SK-N-SH (cell line): Measurements from ENCODE around the gene ACBD7. TPM values are rescaled to one million over a fixed set of nuclear protein-coding genes. Genes with fewer than 3 reads are reported as not detected.

ENCODE experiments used
- CTCF ChIA-PET: fragments of 300-600, 350-600 bp; formaldehyde crosslinking; extraction: SDS; loops from one replicate; lab custom pipeline; 2021; lab: Yijun Ruan, JAX
- POLR2A ChIA-PET: fragments of 350-600 bp; sonication (Branson Sonifier 250); formaldehyde crosslinking; extraction: SDS; loops from one replicate; lab custom pipeline; 2020; ENCODE audit warnings: antibody characterized with exemption, inconsistent platforms; lab: Yijun Ruan, JAX
- DNase-seq: peaks from one replicate; pipeline ENCODE4 v3.0.0; 2012
- H2AFZ ChIP-seq: fragments of 200-600 bp; sonication (generic); 2 replicates; pipeline ENCODE4 v1.8.1; 2016; ENCODE audit warnings: antibody characterized with exemption, mild to moderate bottlenecking, low read depth
- H3F3A ChIP-seq: fragments of 200-600 bp; sonication (generic); replicated peaks from 2 replicates; pipeline ENCODE3; 2016; ENCODE audit warnings: antibody characterized with exemption, mild to moderate bottlenecking; ENCODE audit not compliant: insufficient read depth
- H3K27ac ChIP-seq, 2 experiments: fragments of 200-500 bp in 1 of 2; fragments of 200-600 bp in 1 of 2; sonication (Bioruptor generic) in 1 of 2; sonication (generic), shearing (Covaris generic) in 1 of 2; 2 replicates each; pipeline versions ENCODE4 v1.5.1 to v1.6.1; 2014 to 2016; ENCODE audit warnings: low read depth in 2 of 2, inconsistent platforms in 1 of 2, low read length in 1 of 2, mild to moderate bottlenecking in 1 of 2, mixed read lengths in 1 of 2
- H3K27me3 ChIP-seq: fragments of 200-600 bp; sonication (generic), shearing (Covaris generic); 2 replicates; pipeline ENCODE4 v1.6.1; 2016; ENCODE audit warnings: mixed run types; ENCODE audit not compliant: insufficient read depth
- H3K36me3 ChIP-seq, 2 experiments: fragments of 200-500 bp in 1 of 2; fragments of 200-600 bp in 1 of 2; sonication (Bioruptor generic) in 1 of 2; sonication (generic) in 1 of 2; replicated peaks in 1 of 2; 2 replicates each; pipeline versions ENCODE3 to v1.5.1; 2014 to 2016; ENCODE audit warnings: low read length in 1 of 2, mild to moderate bottlenecking in 1 of 2; ENCODE audit not compliant: insufficient read depth in 2 of 2, control insufficient read depth in 1 of 2
- H3K4me1 ChIP-seq, 2 experiments: fragments of 200-500 bp in 1 of 2; fragments of 200-600 bp in 1 of 2; sonication (Bioruptor generic) in 1 of 2; sonication (generic), shearing (Covaris generic) in 1 of 2; 2 replicates each; pipeline versions ENCODE4 v1.5.1 to v1.6.1; 2014 to 2016; ENCODE audit warnings: low read depth in 1 of 2, low read length in 1 of 2, mixed run types in 1 of 2; ENCODE audit not compliant: insufficient read depth in 2 of 2, control insufficient read depth in 1 of 2
- H3K4me2 ChIP-seq: fragments of 200-600 bp; sonication (generic), shearing (Covaris generic); 2 replicates; pipeline ENCODE4 v1.6.1; 2017; ENCODE audit warnings: mixed run types
- H3K4me3 ChIP-seq, 2 experiments: fragments of 200-500 bp in 1 of 2; fragments of 200-600 bp in 1 of 2; sonication (Bioruptor generic) in 1 of 2; sonication (generic), shearing (Covaris generic) in 1 of 2; 2 replicates each; pipeline versions ENCODE4 v1.5.1 to v1.8.1; 2014 to 2016; ENCODE audit warnings: low read depth in 2 of 2, inconsistent platforms in 1 of 2, low read length in 1 of 2, mild to moderate bottlenecking in 1 of 2, mixed read lengths in 1 of 2, moderate library complexity in 1 of 2
- H3K79me2 ChIP-seq: fragments of 200-600 bp; sonication (generic); 2 replicates; pipeline ENCODE4 v1.8.1; 2017; ENCODE audit warnings: mild to moderate bottlenecking; ENCODE audit not compliant: insufficient read depth
- H3K9ac ChIP-seq: fragments of 200-600 bp; sonication (generic); 2 replicates; pipeline ENCODE4 v1.6.1; 2017; ENCODE audit warnings: mixed run types
- H3K9me2 ChIP-seq: fragments of 200-600 bp; sonication (generic); 2 replicates; pipeline ENCODE4 v1.6.1; 2017; ENCODE audit warnings: mixed run types
- H3K9me3 ChIP-seq: fragments of 200-600 bp; sonication (generic); 2 replicates; pipeline ENCODE4 v1.6.1; 2017; ENCODE audit warnings: mixed run types, mild to moderate bottlenecking, moderate library complexity
- H4K20me1 ChIP-seq: fragments of 200-600 bp; sonication (generic); 2 replicates; pipeline ENCODE4 v1.6.1; 2017; ENCODE audit warnings: mild to moderate bottlenecking, mixed run types; ENCODE audit not compliant: insufficient read depth
- EZH2phosphoT487 ChIP-seq: fragments of 200-600 bp; sonication (generic); IDR thresholded peaks from 2 replicates; pipeline ENCODE4 v1.6.1; 2017; ENCODE audit warnings: low read depth, mixed run types, mild to moderate bottlenecking, antibody characterized with exemption, moderate library complexity, borderline replicate concordance
- GATA2 ChIP-seq: sonication (generic); formaldehyde crosslinking; IDR thresholded peaks from 2 replicates; pipeline ENCODE4 v1.5.0; 2020; ENCODE audit warnings: mild to moderate bottlenecking, missing genetic modification reagents
- MXI1 ChIP-seq: IDR thresholded peaks from 2 replicates; pipeline ENCODE4 v1.6.1; 2012; ENCODE audit warnings: mild to moderate bottlenecking, low read depth, low read length, improper control_type of control experiment
- NFIC ChIP-seq: IDR thresholded peaks from 2 replicates; pipeline ENCODE4 v1.4.0; 2012; ENCODE audit warnings: borderline replicate concordance
- RCOR1 ChIP-seq: fragments of 150-350 bp; IDR thresholded peaks from 2 replicates; pipeline ENCODE4 v1.6.1; 2017; ENCODE audit warnings: antibody characterized with exemption, low read length
- RFX5 ChIP-seq: IDR thresholded peaks from 2 replicates; pipeline ENCODE4 v1.6.1; 2012; ENCODE audit warnings: mild to moderate bottlenecking, improper control_type of control experiment, low read length
- RXRA ChIP-seq: IDR thresholded peaks from 2 replicates; pipeline ENCODE4 v1.4.0; 2012; ENCODE audit warnings: low read depth, mild to moderate bottlenecking, borderline replicate concordance
- TEAD4 ChIP-seq: IDR thresholded peaks from 2 replicates; pipeline ENCODE4 v1.4.0; 2012; ENCODE audit warnings: mild to moderate bottlenecking, borderline replicate concordance; ENCODE audit not compliant: insufficient read depth
- YY1 ChIP-seq: IDR thresholded peaks from 2 replicates; pipeline ENCODE4 v1.4.0; 2012; ENCODE audit warnings: low read depth, mild to moderate bottlenecking
- WGBS: methylation state at CpG from one replicate; pipeline ENCODE4 v1.1.6; 2017; ENCODE audit warnings: low lambda C conversion rate; 5-methylcytosine and 5-hydroxymethylcytosine counted together
- polyA plus RNA-seq, 3 experiments: library from polyadenylated mRNA; depleted of rRNA; stranded (reverse); fragments of >200 nt; gene quantifications; 2 replicates each; pipeline ENCODE4 v1.2.3, GENCODE V29; 2012
- TF ChIP-seq, protein P1 (sequence below): fragments of 150-350 bp; IDR thresholded peaks from 2 replicates; pipeline ENCODE4 v1.6.1; 2016; ENCODE audit warnings: mild to moderate bottlenecking, low read depth, low read length
- TF ChIP-seq, protein P2 (sequence below): IDR thresholded peaks from 2 replicates; pipeline ENCODE4 v1.6.1; 2012; ENCODE audit warnings: mild to moderate bottlenecking, low read depth, low read length, moderate library complexity
- TF ChIP-seq, protein P3 (sequence below): IDR thresholded peaks from 2 replicates; pipeline ENCODE4; 2012
- TF ChIP-seq, protein P4 (sequence below): IDR thresholded peaks from 2 replicates; pipeline ENCODE4 v1.4.0; 2012; ENCODE audit warnings: low read depth
- TF ChIP-seq, protein P5 (sequence below): fragments of 200-600 bp; sonication (generic); IDR thresholded peaks from 2 replicates; pipeline ENCODE4 v1.6.1; 2017; ENCODE audit warnings: antibody characterized with exemption, mild to moderate bottlenecking, moderate library complexity

ACBD7 gene
- polyA plus RNA-seq, 1 of the 3 experiments (the other 2 are of a cell fraction) = 0.92 TPM

DNA sequence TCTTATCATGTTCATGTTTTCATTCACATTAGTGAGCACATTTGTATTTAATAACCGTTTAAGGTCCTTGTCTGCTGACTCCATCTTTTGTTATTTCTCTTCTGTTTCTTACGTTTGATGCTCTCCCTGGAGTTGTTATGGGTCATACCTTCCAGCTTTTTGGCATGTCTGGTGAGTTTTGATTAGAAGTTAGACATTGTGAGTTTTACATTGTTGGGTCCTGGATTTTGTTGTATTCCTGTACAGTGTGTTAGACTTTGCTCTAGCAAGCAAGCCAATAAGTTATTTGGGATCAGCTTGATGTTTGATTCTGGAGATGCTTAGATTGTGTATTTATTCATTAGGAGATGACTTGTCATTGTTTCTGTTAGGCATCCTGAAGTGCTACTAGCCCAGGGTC lies 27.9 kb downstream of the ACBD7 start:
- Histone ChIP-seq H3K27me3 (no peaks in the 10 kb centered on the region), H4K20me1 (no peaks in the 10 kb centered on the region), H3K4me1 (no peaks in the 10 kb centered on the region), H3F3A (no peaks in the 10 kb centered on the region), H3K4me2 (no peak overlapping the region), H3K79me2 (no peaks in the 10 kb centered on the region), H3K36me3 (no peaks in the 10 kb centered on the region), H2AFZ (no peak overlapping the region), H3K4me3 (no peak overlapping the region), H3K27ac (no peak overlapping the region), H3K9me2 (no peaks in the 10 kb centered on the region), H3K9ac (no peak overlapping the region), H3K9me3 (no peaks in the 10 kb centered on the region)
- no peak for DNase-seq
- POLR2A ChIA-PET = no interaction called here
- CTCF ChIA-PET = no interaction called here
- TF ChIP-seq RXRA = no peak
- WGBS = 6% methylated on average over 2 of the region's 2 CpGs

DNA sequence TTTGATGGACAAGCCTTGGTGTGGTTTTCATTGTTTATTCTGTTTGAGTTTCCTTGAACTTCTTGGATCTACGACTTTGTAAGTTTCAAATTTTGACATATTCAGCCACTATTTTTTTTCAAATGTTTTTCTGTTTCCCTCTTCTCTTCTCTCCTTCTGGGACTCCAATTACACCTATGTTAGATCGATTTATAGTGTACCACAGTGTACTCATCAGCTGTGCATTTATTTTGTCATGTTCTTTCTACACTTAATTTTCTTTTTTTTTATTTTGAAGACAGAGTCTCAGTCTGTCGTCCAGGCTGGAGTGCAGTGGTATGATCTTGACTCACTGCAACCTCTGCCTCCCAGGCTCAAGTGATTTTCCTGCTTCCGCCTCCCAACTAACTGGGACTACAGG lies 28.7 kb downstream of the ACBD7 start:
- no peak overlapping the region for H2AFZ ChIP-seq
- no peak for DNase-seq
- no peak overlapping the region for H3K9ac ChIP-seq
- TF ChIP-seq, protein P1, sequence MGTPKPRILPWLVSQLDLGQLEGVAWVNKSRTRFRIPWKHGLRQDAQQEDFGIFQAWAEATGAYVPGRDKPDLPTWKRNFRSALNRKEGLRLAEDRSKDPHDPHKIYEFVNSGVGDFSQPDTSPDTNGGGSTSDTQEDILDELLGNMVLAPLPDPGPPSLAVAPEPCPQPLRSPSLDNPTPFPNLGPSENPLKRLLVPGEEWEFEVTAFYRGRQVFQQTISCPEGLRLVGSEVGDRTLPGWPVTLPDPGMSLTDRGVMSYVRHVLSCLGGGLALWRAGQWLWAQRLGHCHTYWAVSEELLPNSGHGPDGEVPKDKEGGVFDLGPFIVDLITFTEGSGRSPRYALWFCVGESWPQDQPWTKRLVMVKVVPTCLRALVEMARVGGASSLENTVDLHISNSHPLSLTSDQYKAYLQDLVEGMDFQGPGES = no peak
- TF ChIP-seq, all 33 proteins: peak for 0
- no peak overlapping the region for H3K4me2 ChIP-seq
- no peaks in the 10 kb centered on the region for H3K4me1 ChIP-seq
- POLR2A ChIA-PET = no interaction called here
- no peaks in the 10 kb centered on the region for H3K27me3 ChIP-seq
- CTCF ChIA-PET = no interaction called here
- no peaks in the 10 kb centered on the region for H3K79me2 ChIP-seq
- WGBS = 16% methylated on average over 4 of the region's 4 CpGs
- H3K4me3 ChIP-seq = no peak overlapping the region
- no peaks in the 10 kb centered on the region for H4K20me1 ChIP-seq
- H3K27ac ChIP-seq = no peak overlapping the region
- 0 out of 2 replicates have a peak, but pooled peaks cover 1% of the 10 kb centered on the region for H3K9me3 ChIP-seq
- H3F3A ChIP-seq = no peaks in the 10 kb centered on the region
- no peaks in the 10 kb centered on the region for H3K36me3 ChIP-seq
- no peaks in the 10 kb centered on the region for H3K9me2 ChIP-seq

DNA sequence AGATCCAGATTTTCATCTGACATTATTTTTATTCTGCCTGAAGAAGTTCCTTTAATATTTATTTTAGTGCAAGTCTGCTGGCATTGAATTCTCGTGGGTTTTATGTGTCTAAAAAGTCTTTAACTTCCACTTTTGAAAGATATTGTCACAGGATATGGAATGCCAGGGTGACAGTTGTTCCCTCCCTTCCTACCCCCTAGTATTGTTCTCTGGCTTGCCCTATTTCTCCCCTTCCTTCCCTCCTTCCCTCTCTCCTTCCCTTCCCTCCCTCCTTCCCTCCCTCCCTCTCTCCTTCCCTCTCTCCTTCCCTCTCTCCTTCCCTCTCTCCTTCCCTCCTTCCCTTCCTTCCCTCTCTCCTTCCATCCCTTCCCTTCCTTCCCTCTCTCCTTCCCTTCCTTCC lies 29.9 kb downstream of the ACBD7 start:
- Histone ChIP-seq H4K20me1 (no peaks in the 10 kb centered on the region), H3K4me3 (no peak overlapping the region), H3K79me2 (no peaks in the 10 kb centered on the region), H2AFZ (no peak overlapping the region), H3K9me2 (no peaks in the 10 kb centered on the region), H3K9me3 (0 out of 2 replicates have a peak, but pooled peaks cover 3% of the 10 kb centered on the region), H3K36me3 (no peaks in the 10 kb centered on the region), H3F3A (no peaks in the 10 kb centered on the region), H3K4me1 (no peaks in the 10 kb centered on the region), H3K4me2 (no peak overlapping the region), H3K27ac (no peak overlapping the region), H3K9ac (no peak overlapping the region), H3K27me3 (no peaks in the 10 kb centered on the region)
- 3% methylated on average over 1 of the region's 1 CpG for WGBS
- no peak for DNase-seq
- CTCF ChIA-PET = interaction anchor here (0.6 to 1.5 kb wide), 2 partner anchors 87 to 107 kb away, joined by 3 to 4 read pairs; no protein-coding TSS in a partner anchor
- POLR2A ChIA-PET = no interaction called here
- TF ChIP-seq, protein P2, sequence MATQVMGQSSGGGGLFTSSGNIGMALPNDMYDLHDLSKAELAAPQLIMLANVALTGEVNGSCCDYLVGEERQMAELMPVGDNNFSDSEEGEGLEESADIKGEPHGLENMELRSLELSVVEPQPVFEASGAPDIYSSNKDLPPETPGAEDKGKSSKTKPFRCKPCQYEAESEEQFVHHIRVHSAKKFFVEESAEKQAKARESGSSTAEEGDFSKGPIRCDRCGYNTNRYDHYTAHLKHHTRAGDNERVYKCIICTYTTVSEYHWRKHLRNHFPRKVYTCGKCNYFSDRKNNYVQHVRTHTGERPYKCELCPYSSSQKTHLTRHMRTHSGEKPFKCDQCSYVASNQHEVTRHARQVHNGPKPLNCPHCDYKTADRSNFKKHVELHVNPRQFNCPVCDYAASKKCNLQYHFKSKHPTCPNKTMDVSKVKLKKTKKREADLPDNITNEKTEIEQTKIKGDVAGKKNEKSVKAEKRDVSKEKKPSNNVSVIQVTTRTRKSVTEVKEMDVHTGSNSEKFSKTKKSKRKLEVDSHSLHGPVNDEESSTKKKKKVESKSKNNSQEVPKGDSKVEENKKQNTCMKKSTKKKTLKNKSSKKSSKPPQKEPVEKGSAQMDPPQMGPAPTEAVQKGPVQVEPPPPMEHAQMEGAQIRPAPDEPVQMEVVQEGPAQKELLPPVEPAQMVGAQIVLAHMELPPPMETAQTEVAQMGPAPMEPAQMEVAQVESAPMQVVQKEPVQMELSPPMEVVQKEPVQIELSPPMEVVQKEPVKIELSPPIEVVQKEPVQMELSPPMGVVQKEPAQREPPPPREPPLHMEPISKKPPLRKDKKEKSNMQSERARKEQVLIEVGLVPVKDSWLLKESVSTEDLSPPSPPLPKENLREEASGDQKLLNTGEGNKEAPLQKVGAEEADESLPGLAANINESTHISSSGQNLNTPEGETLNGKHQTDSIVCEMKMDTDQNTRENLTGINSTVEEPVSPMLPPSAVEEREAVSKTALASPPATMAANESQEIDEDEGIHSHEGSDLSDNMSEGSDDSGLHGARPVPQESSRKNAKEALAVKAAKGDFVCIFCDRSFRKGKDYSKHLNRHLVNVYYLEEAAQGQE = no peak
- TF ChIP-seq, protein P3, sequence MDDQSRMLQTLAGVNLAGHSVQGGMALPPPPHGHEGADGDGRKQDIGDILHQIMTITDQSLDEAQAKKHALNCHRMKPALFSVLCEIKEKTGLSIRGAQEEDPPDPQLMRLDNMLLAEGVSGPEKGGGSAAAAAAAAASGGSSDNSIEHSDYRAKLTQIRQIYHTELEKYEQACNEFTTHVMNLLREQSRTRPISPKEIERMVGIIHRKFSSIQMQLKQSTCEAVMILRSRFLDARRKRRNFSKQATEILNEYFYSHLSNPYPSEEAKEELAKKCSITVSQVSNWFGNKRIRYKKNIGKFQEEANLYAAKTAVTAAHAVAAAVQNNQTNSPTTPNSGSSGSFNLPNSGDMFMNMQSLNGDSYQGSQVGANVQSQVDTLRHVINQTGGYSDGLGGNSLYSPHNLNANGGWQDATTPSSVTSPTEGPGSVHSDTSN = no peak
- TF ChIP-seq GATA2 = no peak
- TF ChIP-seq RCOR1 = no peak
- no peak for TF ChIP-seq EZH2phosphoT487
- TF ChIP-seq TEAD4 = no peak
- no peak for TF ChIP-seq NFIC
- TF ChIP-seq, protein P4, sequence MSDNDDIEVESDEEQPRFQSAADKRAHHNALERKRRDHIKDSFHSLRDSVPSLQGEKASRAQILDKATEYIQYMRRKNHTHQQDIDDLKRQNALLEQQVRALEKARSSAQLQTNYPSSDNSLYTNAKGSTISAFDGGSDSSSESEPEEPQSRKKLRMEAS = no peak
- TF ChIP-seq YY1 = no peak
- TF ChIP-seq, protein P5, sequence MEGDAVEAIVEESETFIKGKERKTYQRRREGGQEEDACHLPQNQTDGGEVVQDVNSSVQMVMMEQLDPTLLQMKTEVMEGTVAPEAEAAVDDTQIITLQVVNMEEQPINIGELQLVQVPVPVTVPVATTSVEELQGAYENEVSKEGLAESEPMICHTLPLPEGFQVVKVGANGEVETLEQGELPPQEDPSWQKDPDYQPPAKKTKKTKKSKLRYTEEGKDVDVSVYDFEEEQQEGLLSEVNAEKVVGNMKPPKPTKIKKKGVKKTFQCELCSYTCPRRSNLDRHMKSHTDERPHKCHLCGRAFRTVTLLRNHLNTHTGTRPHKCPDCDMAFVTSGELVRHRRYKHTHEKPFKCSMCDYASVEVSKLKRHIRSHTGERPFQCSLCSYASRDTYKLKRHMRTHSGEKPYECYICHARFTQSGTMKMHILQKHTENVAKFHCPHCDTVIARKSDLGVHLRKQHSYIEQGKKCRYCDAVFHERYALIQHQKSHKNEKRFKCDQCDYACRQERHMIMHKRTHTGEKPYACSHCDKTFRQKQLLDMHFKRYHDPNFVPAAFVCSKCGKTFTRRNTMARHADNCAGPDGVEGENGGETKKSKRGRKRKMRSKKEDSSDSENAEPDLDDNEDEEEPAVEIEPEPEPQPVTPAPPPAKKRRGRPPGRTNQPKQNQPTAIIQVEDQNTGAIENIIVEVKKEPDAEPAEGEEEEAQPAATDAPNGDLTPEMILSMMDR = no peak
- TF ChIP-seq RFX5 = no peak
- no peak for TF ChIP-seq MXI1
